HG03469 (cell line): ENCODE measurements around the gene ACSL3.
"Not testable (repeated sequence)": the region's sequence is repeated elsewhere in the genome, so short reads cannot be mapped to it uniquely, and the experiment has no call there.

ENCODE experiments used
- ATAC-seq: cut with Tn5 transposase; IDR thresholded peaks from one replicate; pipeline ENCODE4 v1.9.1; 2021; ENCODE audit warnings: mild to moderate bottlenecking, moderate library complexity, moderate number of reproducible peaks; ENCODE audit not compliant: unreplicated experiment

Gene ACSL3

GRCh38 chr2:222860740-222861410 lies at the start of gene ACSL3:
ACSL3 (plus strand) TSS chr2:222861036; CDS start chr2:222908773, 47,737 bp downstream.
- ATAC-seq = peak; percentile 94

- ATAC-seq = no peak
These were observed 49.0 kb upstream of the ACSL3 start for GRCh38 chr2:222811828-222812227.

GRCh38 chr2:222813177-222813843 lies 47.5 kb upstream of the ACSL3 start:
- peak; percentile 98 for ATAC-seq

GRCh38 chr2:222819722-222820333 lies 41.0 kb upstream of the ACSL3 start:
- ATAC-seq = no peak

- ATAC-seq = no peak
These were observed 37.5 kb upstream of the ACSL3 start for GRCh38 chr2:222823183-222823930.

- ATAC-seq = no peak
These were observed 35.8 kb upstream of the ACSL3 start for GRCh38 chr2:222825031-222825430.

GRCh38 chr2:222827417-222827816 lies 33.4 kb upstream of the ACSL3 start:
- no peak for ATAC-seq

GRCh38 chr2:222828572-222828971 lies 32.3 kb upstream of the ACSL3 start:
- no peak for ATAC-seq

- no peak for ATAC-seq
These were observed 30.7 kb upstream of the ACSL3 start for GRCh38 chr2:222830164-222830563.

GRCh38 chr2:222833410-222833809 lies 27.4 kb upstream of the ACSL3 start:
- no peak for ATAC-seq

GRCh38 chr2:222835143-222835822 lies 25.6 kb upstream of the ACSL3 start:
- no peak for ATAC-seq

- no peak for ATAC-seq
These were observed 25.0 kb upstream of the ACSL3 start for GRCh38 chr2:222835823-222836151.

- ATAC-seq = no peak
These were observed 23.2 kb upstream of the ACSL3 start for GRCh38 chr2:222837643-222838056.

- no peak for ATAC-seq
These were observed 20.6 kb upstream of the ACSL3 start for GRCh38 chr2:222840060-222840802.

- ATAC-seq = no peak
These were observed 18.2 kb upstream of the ACSL3 start for GRCh38 chr2:222842491-222843174.

GRCh38 chr2:222844323-222844722 lies 16.5 kb upstream of the ACSL3 start:
- ATAC-seq = no peak

- not testable (repeated sequence) for ATAC-seq
These were observed 15.5 kb upstream of the ACSL3 start for GRCh38 chr2:222845314-222845713.

GRCh38 chr2:222846003-222846402 lies 14.8 kb upstream of the ACSL3 start:
- ATAC-seq = no peak

- not testable (repeated sequence) for ATAC-seq
These were observed 12.8 kb upstream of the ACSL3 start for GRCh38 chr2:222848031-222848430.

GRCh38 chr2:222848862-222849261 lies 12.0 kb upstream of the ACSL3 start:
- ATAC-seq = no peak
